Activated T-cell treated with anti-CD3 and anti-CD28 coated beads, Interleukin-2, amount 50 U/mL, for 48 hours (primary cell): ENCODE data around the gene SPON1.
"Not testable (repeated sequence)": the region's sequence is repeated elsewhere in the genome, so short reads cannot be mapped to it uniquely, and the experiment has no call there.

Experiments
- DNase-seq, 2 experiments: peaks; one replicate each; pipeline ENCODE4 v3.0.0-alpha.2; 2020

SPON1 gene

DNA sequence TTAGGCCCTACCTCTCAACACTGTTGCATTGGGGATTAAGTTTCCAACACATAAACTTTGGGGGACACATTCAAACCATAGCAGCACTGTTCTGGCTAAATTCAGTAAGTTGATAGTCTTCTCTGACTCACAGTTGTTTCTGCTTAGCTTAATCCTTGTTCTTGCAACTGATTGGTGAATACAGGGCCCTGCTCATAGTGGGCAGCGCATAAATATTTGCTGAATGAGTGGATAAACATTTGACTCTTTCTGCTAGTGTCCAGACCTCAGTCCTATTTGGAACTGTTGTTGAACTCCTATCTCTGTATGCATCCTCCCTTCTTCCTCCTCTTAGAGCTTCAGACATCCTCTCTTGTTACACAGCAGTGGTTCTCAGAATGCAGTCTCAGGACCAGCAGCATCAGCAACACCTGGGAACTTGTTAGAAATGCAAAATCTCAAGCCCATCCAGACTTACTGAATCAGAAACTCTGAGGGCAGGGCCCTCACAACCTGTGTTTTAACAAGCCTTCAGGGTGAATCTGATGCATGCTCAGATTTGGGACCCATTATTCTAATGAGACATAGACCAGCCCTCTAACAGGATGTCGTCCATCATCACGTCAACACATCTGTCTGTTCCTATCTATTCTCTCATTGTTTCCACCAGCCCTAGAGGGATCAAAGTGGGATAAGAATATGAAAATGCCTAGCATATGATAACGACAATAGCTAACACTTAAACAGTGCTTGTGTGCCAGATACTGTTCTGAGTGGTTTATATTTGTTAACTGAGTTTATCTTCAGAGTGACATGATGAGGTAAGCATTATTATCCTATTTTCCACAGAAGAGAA lies 22.3 kb downstream of the SPON1 start:
- DNase-seq = no peak

GRCh38 chr11:13986695-13987094 lies 24.2 kb downstream of the SPON1 start:
- DNase-seq = not testable (repeated sequence)

DNA sequence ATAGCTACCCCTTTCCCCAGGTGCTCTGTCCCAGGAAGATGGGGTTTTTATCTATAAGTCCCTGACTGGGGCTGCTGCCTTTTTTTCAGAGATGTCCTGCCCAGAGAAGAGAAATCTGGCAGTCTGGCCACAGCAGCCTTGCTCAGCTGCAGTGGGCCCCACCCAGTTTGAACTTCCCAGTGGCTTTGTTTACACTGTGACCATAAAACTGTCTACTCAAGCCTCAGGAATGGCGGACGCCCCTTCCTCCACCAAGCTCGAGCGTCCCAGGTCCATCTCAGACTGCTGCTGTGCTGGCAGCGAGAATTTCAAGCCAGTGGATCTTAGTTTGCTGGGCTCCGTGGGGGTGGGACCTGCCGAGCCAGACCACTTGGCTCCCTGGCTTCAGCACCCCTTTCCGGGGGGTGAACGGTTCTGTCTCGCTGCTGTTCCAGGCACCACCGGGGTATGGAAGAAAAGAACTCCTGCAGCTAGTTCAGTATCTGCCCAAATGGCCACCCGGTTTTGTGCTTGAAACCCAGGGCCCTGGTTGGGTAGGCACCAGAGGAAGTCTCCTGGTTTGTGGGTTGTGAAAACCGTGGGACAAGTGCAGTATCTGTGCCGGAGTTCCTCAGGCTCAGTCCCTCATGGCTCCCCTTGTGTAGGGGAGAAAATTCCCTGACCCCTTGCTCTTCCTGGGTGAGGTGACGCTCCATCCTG lies 29.8 kb downstream of the SPON1 start:
- not testable (repeated sequence) for DNase-seq

GRCh38 chr11:13993096-13993765 lies 30.7 kb downstream of the SPON1 start:
- DNase-seq = no peak

DNA sequence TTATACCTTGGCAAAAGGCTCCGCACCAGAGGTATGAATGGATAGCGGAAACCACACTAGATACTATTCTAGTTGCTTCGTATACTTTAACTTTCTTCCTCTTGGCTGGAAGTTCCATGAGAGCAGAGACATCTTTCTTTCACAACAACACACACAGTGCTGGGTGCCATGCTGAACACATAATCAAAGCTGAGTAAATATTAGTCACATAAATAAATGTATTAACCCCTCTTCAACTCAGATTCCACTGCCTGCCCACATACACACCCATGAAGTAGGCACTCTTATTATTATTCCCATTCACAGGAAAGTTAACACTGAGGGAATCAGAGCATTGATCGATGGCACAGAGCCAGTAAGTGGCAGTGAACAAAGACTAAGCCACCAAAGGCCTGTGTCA lies 35.4 kb downstream of the SPON1 start:
- no peak for DNase-seq

DNA sequence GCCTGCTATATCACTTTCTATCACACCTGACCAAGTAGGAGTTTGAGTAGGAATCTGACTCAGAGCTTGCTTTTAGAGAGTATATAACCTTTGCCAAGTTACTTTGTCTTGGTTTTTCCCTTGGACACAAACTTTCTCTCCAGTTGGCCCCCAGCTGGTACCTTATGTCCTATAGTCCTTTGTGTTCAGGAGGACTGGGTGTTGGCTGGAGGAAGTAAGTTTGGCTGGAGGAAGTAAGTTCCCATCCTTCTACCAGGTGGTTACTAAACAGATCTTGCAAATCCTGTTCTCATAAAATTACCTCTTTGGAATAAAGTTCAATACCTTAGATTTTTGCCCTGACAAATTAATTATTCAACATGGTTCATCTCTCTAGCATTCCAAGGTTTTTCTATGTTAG lies 37.2 kb downstream of the SPON1 start:
- DNase-seq = no peak

DNA sequence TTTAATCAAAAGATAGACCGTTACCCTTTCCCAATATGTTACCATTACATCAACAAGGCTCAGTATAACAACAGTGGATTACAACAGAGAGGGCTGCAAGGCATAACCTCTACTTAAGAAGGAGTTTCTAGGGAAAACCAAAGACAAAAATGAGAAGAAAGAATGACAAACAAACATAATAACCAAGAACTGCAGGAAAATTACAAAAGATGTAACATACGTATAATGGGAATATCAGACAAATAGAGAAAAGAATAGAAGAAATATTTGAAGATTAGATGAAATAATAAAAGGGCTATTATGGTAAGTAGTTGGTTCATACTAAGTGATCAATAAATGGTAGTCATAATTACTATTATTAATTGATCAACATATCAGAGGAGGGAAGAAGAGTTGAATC lies 39.1 kb downstream of the SPON1 start:
- no peak for DNase-seq

GRCh38 chr11:14007566-14007965 lies 45.0 kb downstream of the SPON1 start:
- DNase-seq = no peak

DNA sequence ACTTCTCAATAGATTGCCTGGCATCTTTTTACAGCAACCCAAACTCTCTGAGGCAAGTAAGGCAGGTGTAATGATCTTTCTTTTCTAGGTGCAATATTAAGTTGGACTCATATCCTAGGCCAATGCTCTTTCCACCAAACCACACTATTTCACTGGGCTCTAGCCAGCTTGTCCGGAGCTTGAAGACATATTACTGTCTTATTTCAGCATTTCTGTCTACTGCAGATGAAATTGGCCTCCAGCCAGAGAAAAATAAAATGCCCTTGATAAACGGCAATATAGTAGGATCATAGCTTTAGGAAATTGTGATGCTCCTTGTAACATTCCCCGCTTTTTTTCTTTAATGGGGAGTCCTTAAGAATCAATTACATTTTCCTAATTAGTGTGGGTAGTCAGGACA lies 48.1 kb downstream of the SPON1 start:
- no peak for DNase-seq

DNA sequence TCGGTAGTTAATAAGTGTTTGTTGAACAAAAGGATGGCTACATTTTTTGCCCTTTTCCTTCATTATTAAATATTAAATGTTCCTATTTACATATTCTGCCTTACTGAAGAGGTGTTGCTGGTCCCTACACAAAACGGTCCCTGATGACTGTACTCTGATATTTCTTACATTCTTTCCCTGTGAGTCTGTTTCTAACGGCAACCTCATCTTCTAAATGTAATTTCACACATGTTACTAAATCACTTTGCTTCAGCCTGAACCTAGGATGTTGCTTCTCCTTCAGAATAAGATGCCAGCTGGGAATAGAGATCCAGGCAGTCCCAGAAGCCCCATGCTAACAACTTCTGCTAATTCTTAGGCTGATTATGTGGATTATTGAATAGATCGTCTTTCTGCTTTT lies 50.3 kb downstream of the SPON1 start:
- DNase-seq = no peak

GRCh38 chr11:14015711-14016110 lies 53.2 kb downstream of the SPON1 start:
- no peak for DNase-seq

DNA sequence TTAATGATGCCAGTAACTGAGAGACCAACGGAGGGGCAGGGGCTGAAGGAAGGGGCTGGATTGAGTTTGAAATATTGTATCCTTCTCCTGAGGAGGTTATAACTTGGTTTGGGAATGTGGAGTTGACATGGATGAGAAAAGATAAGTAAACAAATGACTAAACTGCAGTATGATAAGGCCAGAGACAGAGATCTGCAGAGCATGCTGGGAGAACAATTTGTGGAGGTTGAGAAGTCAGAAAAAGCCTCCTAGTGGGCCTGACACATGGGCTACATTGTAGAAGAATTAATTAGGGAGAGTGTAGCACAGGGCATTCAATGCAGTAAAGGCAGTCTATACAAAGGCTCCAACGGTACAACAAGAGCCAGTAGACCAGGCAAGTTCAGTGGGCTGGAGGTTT lies 55.9 kb downstream of the SPON1 start:
- no peak for DNase-seq

- no peak for DNase-seq
Measured at GRCh38 chr11:14021738-14022137, 59.2 kb downstream of the SPON1 start.

- DNase-seq = no peak
Measured at GRCh38 chr11:14022251-14022650, 59.7 kb downstream of the SPON1 start.

- DNase-seq = no peak
Measured at GRCh38 chr11:14022821-14023220, 60.3 kb downstream of the SPON1 start.

- no peak for DNase-seq
Measured at GRCh38 chr11:14026961-14027360, 64.4 kb downstream of the SPON1 start.

GRCh38 chr11:14027525-14027924 lies 65.0 kb downstream of the SPON1 start:
- DNase-seq = no peak

GRCh38 chr11:14029440-14029839 lies 66.9 kb downstream of the SPON1 start:
- no peak for DNase-seq

DNA sequence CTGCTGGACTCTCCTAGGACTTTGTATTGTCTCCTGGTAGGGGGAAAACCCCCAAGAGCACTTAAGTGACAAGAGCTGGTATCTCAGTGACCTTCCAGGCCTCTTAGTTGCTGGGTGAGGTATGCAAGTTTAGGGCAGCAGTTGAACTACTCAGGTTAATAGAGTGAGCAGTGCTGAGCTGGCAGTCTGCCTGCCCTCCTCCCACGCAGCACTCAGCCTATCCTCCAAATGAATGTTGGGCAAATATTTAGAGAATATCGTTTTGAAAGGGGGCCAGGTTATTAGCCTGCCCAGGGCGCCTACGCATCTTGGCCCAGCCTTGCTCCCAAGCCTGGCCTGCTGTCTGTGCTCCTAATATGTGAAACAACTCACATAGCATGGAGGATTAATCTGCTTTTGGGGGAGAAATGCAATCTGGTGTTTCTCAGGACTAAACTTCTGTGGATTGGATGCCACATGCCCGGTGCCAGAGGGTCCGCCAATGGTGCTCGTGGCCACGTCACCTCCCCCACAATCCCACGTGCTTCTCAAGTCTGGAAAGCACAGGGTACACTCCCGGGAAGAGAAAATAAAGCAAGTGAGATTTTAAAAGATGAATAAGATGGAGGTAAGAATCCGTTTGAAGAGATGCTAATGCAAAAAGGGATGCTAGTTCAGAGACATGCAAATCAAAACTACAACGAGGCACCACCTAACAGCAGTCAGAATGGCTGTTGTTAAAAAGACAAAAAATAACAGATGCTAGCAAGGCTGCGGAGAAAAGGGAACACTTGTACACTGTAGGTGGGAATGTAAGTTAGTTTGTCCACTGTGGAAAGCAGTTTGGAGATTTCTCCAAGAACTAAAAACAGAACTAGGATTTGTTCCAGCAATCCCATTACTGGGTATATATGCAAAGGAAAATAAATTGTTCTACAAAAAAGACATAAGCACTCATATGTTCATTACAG lies 67.7 kb downstream of the SPON1 start:
- no peak for DNase-seq

GRCh38 chr11:14035526-14035925 lies 73.0 kb downstream of the SPON1 start:
- not testable (repeated sequence) for DNase-seq

DNA sequence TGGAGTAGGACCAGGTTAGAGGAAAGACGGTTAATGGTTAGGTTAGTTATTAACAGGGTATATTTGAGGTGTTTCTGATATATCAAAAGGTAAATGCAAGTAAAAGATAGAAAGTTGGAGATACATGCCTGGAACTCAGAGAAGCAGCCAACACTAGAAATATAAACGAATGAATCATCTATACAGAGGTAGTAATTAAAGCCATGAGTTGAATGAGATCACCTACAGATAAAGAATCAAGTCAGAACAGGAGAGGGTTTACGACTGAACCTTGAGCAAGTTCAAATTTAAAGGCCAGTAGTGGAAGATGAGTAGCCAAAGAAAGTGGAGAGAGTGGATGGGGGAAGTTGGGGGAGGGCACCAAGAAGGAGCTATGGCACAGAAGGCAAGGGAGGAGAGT lies 73.9 kb downstream of the SPON1 start:
- no peak for DNase-seq

DNA sequence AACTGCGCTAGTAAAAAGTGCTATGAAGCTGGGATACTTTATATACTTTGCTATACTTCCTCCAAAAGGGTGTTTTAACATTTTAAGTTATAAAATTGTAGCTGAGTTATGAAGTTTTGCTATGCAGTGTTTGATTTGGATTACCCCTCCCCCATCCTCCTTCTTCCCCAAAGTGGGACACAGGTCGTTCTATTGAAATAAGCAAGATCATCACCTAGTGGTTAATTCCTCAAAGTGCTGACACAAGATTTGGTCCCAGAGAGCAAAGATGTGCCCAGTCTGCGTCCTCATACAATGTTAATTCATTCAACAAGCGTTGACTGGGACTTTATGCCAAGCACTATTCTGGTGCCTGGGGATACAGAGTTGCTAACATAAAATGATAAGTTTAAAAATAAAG lies 78.5 kb downstream of the SPON1 start:
- no peak for DNase-seq

GRCh38 chr11:14041565-14041964 lies 79.0 kb downstream of the SPON1 start:
- DNase-seq = no peak
